GM10266 (cell line): ENCODE results near the gene ADAMTSL1.

ENCODE experiments used
- DNase-seq: peaks from one replicate; pipeline ENCODE4 v3.0.0; 2012; ENCODE audit errors: extremely low spot score
- TF ChIP-seq, protein P1 (sequence below): IDR thresholded peaks from 2 replicates; pipeline ENCODE4 v1.5.1; 2012; ENCODE audit warnings: mild to moderate bottlenecking, low read depth; ENCODE audit not compliant: control insufficient read depth, insufficient read depth; ENCODE audit errors: missing control alignments

ADAMTSL1 gene

DNA sequence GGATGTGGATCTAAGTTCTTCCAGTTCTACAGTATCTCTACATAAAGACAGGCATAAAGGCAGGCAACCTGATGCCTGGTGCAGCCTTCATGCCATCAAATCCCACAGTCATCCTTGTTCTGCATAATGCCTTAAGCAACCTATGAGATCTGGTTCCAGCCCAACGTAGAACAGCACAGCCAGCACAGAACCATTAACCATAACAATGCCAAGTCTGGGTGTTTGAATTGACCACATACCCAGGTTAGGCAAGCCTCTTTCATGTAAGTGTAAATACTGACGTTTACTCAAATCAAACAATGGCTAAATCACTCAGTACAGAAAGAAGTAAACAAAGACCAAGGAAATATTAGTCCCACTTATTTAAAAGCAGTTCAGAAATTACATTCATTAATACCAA is 195.0 kb downstream of the ADAMTSL1 start:
- DNase-seq = no peak
- TF ChIP-seq, protein P1, sequence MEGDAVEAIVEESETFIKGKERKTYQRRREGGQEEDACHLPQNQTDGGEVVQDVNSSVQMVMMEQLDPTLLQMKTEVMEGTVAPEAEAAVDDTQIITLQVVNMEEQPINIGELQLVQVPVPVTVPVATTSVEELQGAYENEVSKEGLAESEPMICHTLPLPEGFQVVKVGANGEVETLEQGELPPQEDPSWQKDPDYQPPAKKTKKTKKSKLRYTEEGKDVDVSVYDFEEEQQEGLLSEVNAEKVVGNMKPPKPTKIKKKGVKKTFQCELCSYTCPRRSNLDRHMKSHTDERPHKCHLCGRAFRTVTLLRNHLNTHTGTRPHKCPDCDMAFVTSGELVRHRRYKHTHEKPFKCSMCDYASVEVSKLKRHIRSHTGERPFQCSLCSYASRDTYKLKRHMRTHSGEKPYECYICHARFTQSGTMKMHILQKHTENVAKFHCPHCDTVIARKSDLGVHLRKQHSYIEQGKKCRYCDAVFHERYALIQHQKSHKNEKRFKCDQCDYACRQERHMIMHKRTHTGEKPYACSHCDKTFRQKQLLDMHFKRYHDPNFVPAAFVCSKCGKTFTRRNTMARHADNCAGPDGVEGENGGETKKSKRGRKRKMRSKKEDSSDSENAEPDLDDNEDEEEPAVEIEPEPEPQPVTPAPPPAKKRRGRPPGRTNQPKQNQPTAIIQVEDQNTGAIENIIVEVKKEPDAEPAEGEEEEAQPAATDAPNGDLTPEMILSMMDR = no peak

GRCh38 chr9:18672706-18673105 is 198.8 kb downstream of the ADAMTSL1 start:
- no peak for DNase-seq
- TF ChIP-seq, protein P1 = no peak

- no peak for DNase-seq
- TF ChIP-seq, protein P1 = no peak
Observed at GRCh38 chr9:18673179-18673578, 199.2 kb downstream of the ADAMTSL1 start.

- TF ChIP-seq, protein P1 = no peak
- DNase-seq = no peak
Observed at GRCh38 chr9:18675332-18675731, 201.4 kb downstream of the ADAMTSL1 start.

GRCh38 chr9:18675973-18676372 is 202.0 kb downstream of the ADAMTSL1 start:
- TF ChIP-seq, protein P1 = no peak
- DNase-seq = no peak

- no peak for DNase-seq
- TF ChIP-seq, protein P1 = no peak
Observed at GRCh38 chr9:18676525-18676924, 202.6 kb downstream of the ADAMTSL1 start.

- no peak for DNase-seq
- TF ChIP-seq, protein P1 = no peak
Observed at GRCh38 chr9:18678821-18679590, 205.1 kb downstream of the ADAMTSL1 start.
